ENCODE measurements around the gene S100A5. TPM values are rescaled to one million over a fixed set of nuclear protein-coding genes. Genes with fewer than 3 reads are reported as not detected.

The S100A5 gene
- total and polyA plus RNA-seq, 10 of the 15 experiments (the other 5 are each of a cell fraction or from before 2014, with no cell fraction given) = 0.47 to 0.75 (median 0.56) TPM; not detected in 6

GRCh38 chr1:153572569-153573015 lies 31.9 kb upstream of the S100A5 start (continued):
- TF ChIP-seq ETV6 (conservative IDR thresholded peaks at IDR 0.05 in 1 of 2, IDR thresholded peaks at IDR 0.05 in 1 of 2; ENCODE audit: borderline replicate concordance in 1 of 2, low read depth in 1 of 2) (no peak), HDAC2 (IDR thresholded peaks at IDR 0.05) (no peak), USF1 (IDR thresholded peaks at IDR 0.05; ENCODE audit: borderline replicate concordance, extremely low read length, insufficient read depth, low read depth, low read length) (no peak), YBX1 (IDR thresholded peaks at IDR 0.05) (no peak), IRF4 (IDR thresholded peaks at IDR 0.05; ENCODE audit: low read depth, low read length) (no peak), SKIL (IDR thresholded peaks at IDR 0.05; ENCODE audit: low read depth, poor library complexity, severe bottlenecking) (peak; percentile 14), SREBF1 (IDR thresholded peaks at IDR 0.05; ENCODE audit: low read length) (no peak), ASH2L (IDR thresholded peaks at IDR 0.05; ENCODE audit: borderline replicate concordance, low read depth) (no peak), POU2F2 (IDR thresholded peaks at IDR 0.05; ENCODE audit: borderline replicate concordance, low read depth, low read length) (no peak), SIX5 (IDR thresholded peaks at IDR 0.05; ENCODE audit: low read depth, low read length, severe bottlenecking) (no peak), CTCF (IDR thresholded peaks at IDR 0.05 in 2 of 3, conservative IDR thresholded peaks at IDR 0.05 in 1 of 3; ENCODE audit: control insufficient read depth in 2 of 3, extremely low read depth in 1 of 3, insufficient read depth in 1 of 3, low read depth in 3 of 3, low read length in 3 of 3) (peak; percentile 85 to 97 (median 89))
- TF ChIP-seq, protein P1, sequence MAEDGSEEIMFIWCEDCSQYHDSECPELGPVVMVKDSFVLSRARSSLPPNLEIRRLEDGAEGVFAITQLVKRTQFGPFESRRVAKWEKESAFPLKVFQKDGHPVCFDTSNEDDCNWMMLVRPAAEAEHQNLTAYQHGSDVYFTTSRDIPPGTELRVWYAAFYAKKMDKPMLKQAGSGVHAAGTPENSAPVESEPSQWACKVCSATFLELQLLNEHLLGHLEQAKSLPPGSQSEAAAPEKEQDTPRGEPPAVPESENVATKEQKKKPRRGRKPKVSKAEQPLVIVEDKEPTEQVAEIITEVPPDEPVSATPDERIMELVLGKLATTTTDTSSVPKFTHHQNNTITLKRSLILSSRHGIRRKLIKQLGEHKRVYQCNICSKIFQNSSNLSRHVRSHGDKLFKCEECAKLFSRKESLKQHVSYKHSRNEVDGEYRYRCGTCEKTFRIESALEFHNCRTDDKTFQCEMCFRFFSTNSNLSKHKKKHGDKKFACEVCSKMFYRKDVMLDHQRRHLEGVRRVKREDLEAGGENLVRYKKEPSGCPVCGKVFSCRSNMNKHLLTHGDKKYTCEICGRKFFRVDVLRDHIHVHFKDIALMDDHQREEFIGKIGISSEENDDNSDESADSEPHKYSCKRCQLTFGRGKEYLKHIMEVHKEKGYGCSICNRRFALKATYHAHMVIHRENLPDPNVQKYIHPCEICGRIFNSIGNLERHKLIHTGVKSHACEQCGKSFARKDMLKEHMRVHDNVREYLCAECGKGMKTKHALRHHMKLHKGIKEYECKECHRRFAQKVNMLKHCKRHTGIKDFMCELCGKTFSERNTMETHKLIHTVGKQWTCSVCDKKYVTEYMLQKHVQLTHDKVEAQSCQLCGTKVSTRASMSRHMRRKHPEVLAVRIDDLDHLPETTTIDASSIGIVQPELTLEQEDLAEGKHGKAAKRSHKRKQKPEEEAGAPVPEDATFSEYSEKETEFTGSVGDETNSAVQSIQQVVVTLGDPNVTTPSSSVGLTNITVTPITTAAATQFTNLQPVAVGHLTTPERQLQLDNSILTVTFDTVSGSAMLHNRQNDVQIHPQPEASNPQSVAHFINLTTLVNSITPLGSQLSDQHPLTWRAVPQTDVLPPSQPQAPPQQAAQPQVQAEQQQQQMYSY (CRISPR knock-in tag; IDR thresholded peaks at IDR 0.05) = no peak
- TF ChIP-seq, protein P2, sequence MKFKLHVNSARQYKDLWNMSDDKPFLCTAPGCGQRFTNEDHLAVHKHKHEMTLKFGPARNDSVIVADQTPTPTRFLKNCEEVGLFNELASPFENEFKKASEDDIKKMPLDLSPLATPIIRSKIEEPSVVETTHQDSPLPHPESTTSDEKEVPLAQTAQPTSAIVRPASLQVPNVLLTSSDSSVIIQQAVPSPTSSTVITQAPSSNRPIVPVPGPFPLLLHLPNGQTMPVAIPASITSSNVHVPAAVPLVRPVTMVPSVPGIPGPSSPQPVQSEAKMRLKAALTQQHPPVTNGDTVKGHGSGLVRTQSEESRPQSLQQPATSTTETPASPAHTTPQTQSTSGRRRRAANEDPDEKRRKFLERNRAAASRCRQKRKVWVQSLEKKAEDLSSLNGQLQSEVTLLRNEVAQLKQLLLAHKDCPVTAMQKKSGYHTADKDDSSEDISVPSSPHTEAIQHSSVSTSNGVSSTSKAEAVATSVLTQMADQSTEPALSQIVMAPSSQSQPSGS (IDR thresholded peaks at IDR 0.05; ENCODE audit: low read length) = no peak
- TF ChIP-seq, protein P3, sequence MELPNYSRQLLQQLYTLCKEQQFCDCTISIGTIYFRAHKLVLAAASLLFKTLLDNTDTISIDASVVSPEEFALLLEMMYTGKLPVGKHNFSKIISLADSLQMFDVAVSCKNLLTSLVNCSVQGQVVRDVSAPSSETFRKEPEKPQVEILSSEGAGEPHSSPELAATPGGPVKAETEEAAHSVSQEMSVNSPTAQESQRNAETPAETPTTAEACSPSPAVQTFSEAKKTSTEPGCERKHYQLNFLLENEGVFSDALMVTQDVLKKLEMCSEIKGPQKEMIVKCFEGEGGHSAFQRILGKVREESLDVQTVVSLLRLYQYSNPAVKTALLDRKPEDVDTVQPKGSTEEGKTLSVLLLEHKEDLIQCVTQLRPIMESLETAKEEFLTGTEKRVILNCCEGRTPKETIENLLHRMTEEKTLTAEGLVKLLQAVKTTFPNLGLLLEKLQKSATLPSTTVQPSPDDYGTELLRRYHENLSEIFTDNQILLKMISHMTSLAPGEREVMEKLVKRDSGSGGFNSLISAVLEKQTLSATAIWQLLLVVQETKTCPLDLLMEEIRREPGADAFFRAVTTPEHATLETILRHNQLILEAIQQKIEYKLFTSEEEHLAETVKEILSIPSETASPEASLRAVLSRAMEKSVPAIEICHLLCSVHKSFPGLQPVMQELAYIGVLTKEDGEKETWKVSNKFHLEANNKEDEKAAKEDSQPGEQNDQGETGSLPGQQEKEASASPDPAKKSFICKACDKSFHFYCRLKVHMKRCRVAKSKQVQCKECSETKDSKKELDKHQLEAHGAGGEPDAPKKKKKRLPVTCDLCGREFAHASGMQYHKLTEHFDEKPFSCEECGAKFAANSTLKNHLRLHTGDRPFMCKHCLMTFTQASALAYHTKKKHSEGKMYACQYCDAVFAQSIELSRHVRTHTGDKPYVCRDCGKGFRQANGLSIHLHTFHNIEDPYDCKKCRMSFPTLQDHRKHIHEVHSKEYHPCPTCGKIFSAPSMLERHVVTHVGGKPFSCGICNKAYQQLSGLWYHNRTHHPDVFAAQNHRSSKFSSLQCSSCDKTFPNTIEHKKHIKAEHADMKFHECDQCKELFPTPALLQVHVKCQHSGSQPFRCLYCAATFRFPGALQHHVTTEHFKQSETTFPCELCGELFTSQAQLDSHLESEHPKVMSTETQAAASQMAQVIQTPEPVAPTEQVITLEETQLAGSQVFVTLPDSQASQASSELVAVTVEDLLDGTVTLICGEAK (IDR thresholded peaks at IDR 0.05; ENCODE audit: borderline replicate concordance) = no peak

Measured in GM12878 (cell line).